Stimulated activated naive CD4-positive, alpha-beta T cell treated with Interleukin-2 at 50 U/mL for 16 hours (primary cell): ENCODE measurements around the gene LYSMD1.
"Not testable (repeated sequence)": the region's sequence is repeated elsewhere in the genome, so short reads cannot be mapped to it uniquely, and the experiment has no call there.

Experiments used
- DNase-seq: peaks from one replicate; lab custom pipeline; 2025; lab: John Stamatoyannopoulos, UW

LYSMD1 gene, protein sequence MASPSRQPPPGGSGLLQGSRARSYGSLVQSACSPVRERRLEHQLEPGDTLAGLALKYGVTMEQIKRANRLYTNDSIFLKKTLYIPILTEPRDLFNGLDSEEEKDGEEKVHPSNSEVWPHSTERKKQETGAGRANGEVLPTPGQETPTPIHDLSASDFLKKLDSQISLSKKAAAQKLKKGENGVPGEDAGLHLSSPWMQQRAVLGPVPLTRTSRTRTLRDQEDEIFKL

DNA sequence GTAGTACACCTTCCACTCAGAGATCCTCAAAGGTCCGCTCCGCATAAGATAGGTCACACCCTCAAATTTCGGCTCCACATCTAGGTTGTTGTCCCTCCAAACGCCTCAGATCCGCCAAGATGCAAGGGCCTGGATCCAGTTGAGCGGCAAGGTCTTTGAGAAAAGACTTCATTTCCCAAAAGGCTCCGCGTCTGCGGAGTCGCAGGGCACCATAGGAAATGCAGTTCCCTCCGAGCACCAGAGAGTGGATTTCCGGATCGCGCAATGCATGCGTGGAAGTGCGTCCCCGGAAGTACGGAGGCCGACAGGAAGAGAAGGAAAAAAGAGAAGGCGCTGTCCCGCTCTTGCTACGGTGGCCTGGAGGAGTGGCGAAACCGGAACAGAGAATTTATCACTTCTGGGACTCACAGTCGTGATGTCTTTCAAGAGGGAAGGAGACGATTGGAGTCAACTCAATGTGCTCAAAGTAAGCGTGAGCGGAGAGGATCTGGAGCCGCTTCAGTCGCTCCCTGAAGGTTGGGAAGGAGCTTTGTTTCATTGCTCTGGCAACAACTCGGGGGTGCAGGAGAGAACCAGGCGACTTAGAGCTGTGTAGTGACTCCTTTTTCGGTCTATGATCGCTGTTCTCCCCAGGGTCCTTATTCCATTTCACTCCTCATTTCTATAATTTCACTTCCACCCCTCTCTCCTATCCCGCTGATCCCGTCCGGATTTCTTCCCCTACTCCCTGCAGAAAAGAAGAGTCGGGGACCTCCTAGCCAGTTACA, at the start of gene LYSMD1, which contains the start of gene SCNM1:
Gene LYSMD1 (minus strand): TSS at position 165 of the 767 bp plus-strand sequence. CDS start 644 bp downstream, outside the sequence.
Gene SCNM1 (plus strand): TSS at position 407 of the 767 bp plus-strand sequence. CDS start 9 bp downstream, at position 416.
- peak; percentile 95 for DNase-seq

DNA sequence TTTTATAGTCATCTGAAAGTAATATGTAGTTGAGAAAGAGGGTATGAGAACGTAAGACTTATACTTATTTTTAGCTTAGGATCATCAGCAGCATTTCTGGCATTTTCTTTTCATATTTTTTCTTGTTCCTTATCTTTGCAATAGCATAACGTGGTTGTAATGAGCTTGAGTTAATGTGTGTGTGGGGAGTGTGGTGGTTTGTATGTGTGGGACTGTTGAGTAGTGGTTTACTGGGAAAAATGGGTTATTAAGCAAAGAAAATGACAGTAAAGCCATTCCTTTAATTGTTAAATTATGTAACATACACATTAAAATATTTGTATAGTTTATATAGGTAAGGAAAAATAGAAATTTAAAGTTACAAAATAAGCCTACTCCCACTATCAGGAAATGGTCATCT, 47.9 kb upstream of the LYSMD1 start:
- DNase-seq: no peak

DNA sequence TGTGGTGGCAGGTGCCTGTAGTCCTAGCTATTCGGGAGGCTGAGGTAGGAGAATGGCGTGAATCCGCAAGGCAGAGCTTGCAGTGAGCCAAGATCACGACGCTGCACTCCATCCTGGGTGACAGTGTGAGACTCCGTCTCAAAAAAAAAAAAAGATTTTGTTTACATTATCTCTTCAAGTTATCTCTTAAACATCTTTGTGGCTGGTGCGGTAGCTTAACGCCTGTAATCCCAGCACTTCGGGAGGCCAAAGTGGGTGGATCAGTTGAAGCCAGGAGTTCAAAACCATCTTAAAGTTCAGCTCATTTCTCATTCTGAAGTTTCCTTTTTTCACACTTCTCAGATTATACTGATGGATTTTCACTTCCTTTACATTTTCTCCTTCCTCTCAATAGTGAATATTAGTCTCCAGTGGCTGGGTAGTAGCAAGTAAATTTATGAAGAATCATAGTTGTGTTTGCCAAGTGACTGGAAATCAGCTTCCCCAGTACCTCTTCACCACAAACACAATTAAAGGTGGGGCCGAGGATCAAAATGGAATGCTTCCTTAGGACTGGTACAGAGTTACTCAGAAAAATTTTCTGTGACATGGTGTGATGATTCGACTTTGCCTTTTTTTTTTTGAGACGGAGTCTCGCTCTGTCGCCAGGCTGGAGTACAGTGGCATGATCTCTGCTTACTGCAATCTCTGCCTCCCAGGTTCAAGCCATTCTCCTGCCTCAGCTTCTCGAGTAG, 46.4 kb upstream of the LYSMD1 start:
- DNase-seq: no peak

DNA sequence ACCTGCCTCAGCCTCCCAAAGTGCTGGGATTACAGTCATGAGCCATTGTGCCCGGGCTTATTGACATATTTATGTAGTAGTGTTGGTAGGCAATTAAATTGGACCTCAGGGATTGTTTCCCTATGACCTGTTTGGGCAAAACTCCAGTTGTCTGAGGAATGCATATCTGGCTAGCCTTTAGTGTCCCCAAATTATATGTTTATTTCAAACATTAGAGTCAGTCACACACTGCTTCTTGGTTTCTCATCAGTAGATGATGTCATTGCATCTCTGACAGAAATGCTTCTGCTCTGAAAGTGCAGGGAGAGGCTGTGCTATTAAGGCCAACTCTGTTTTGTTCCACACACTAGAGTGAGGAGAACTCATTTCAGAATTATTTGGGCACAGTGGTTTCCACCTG, 45.1 kb upstream of the LYSMD1 start:
- no peak for DNase-seq

DNA sequence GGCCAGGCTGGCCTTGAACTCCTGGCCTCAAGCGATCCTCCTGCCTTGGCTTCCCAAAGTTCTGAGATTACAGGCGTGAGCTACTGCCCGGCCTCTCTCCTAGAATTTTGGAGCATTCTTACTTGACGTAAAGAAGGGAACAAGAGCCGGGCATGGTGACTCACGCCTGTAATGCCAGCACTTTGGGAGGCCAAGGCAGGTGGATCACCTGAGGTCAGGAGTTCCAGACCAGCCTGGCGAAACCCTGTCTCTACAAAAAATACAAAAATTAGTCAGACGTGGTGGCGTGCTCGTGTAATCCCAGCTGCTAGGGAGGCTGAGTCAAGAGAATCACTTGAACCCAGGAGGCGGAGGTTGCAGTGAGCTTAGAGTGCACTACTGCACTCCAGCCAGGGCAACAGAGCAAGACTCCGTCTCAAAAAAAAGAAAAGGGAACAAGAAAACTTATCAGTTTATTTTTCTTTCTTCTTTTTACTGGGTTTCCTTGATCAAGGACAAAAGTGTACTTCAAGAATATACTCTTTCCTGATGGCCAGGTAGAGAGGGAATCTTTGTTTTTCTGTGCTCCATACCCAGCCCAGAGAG, 39.8 kb upstream of the LYSMD1 start:
- DNase-seq: not testable (repeated sequence)

DNA sequence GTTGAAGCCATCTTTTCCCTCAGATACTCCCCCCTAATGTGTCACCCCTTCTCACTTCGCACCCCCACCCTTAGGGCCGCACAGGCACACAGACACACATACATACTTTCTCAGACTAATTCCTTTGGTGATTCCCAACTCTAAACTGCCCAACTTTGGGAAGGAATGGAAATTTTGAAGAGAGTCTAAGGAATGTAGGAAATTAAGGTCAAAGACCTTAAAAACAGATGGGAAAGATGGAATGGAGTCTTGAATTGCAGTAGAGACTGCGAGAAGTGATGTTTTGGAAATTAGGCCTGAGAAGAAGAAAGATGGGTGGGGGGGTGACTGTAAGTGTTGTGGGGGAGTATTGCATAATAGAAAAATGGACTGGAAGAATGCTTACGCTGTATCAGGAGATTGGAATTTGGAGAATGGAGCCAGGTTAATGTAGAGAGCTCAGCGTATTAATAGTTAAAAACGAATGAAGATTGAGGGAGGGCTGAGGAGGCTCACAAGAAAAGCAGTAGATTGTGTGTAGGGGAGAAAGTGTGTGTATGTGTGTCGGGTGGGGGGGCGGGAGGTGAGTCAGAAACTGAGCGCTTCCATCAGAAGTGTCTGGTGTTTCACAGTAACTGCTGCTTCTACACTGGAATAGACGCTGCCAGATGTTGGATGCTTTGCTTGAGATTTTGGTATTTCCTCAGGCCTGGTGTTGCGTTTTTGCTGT, 34.3 kb upstream of the LYSMD1 start:
- peak; percentile 47 for DNase-seq

DNA sequence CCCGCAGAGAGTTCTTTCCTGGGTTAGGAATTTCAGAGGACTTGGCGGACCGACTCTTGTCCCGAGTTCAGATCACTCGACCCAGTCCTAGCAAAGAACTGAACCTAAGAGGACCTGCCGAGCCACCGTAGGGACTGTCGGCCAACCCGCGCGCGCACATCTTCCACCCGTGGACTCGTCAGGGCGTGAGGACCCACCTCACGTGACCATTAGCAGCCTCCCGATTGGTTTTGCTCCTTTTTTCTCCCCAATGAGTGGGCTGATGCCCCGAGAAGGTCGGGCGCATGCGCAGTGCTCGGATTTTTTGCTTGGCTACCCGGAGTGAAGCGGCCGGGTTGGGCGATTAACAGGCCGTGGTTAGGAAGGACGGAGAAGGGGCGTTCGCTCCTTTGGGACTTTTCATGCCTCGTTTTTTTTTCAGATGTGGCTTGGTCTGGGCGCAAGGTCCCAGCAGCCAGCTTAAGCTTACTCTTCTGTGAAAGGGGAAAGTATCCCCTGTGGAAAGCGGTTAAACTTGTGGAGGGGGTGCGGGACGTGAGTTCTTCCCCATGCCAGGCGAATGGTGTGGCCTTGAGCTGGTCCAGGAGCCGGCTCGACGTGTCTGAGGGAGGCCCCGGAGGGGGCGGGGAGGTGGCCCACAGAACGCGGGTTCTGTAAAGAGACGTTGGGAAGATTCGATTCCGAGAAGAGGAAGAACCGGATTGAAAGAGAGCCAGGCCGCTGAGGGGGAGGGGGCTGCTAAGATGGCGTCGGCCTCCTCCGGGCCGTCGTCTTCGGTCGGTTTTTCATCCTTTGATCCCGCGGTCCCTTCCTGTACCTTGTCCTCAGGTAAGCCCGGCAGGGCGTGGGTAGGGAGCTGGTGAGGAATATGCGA, 32.8 kb upstream of the LYSMD1 start, which contains the start of gene PIP5K1A:
Gene PIP5K1A (plus strand): TSS at position 299 of the 874 bp plus-strand sequence. CDS start 445 bp downstream, at position 744.
- DNase-seq: peak; percentile 98

DNA sequence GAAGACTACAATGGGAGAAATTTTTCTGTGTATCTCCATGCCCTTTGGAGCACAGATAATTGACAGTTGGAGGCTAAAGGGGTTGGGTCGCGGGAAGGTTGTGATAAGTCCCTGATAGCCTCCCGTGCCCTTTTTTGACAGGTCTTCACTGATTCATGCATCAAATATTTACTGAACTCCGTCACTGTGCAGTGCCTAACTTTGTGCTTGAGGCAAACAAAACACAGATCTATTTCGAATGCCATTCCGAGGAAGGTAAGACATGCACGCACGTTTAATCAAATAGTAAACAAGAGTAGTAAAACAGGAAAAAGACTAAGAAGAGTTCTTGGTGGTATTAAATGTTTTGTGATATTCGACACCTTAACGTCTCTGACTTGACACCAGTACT, 32.2 kb upstream of the LYSMD1 start:
- DNase-seq: no peak

DNA sequence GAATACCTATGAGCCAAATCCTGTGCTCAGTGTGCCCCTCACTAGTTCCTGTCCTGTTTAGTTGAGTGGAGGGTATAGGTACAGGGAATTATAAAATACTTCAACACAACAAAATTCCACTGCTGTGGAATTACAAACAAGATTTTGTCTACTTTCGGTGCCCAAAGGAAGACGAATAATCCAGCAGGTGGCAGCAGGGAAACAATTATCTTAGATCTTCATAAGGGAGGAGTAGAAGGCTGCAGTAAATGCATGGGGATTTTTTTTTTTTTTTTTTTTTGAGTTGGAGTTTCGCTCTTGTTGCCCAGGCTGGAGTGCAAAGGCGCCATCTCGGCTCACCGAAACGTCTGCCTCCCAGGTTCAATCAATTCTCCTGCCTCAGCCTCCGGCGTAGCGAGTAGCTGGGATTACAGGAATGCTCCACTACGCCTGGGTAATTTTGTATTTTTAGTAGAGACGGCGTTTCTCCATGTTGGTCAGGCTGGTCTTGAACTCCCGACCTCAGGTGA, 30.6 kb upstream of the LYSMD1 start:
- peak; percentile 35 for DNase-seq

DNA sequence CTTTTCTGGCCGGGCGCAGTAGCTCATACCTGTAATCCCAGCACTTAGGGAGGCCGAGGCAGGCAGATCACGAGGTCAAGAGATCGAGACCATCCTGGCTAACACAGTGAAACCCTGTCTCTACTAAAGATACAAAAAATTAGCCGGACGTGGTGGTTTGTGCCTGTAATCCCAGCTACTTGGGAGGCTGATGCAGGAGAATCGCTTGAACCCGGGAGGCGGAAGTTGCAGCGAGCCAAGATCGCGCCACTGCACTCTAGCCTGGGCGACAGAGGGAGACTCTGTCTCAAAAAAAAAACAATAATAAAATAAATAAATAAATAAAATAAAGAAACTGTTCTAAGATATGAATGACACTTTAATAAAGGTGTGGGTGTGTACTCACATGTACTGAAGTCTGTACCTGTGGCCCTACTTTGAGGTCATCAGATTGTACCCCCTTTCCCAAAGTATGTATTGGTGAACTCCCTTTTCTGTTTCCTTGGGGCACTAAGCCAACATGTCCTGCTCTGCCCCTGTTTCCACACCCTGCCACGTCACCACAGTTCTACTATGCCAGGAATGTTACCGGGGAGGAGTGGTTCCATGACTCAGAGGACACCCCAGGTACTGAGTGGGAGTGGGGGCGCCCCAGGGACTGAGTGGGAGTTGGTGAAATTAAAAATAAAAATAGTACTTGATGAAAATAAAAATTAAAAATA, 29.3 kb upstream of the LYSMD1 start:
- DNase-seq: not testable (repeated sequence)

DNA sequence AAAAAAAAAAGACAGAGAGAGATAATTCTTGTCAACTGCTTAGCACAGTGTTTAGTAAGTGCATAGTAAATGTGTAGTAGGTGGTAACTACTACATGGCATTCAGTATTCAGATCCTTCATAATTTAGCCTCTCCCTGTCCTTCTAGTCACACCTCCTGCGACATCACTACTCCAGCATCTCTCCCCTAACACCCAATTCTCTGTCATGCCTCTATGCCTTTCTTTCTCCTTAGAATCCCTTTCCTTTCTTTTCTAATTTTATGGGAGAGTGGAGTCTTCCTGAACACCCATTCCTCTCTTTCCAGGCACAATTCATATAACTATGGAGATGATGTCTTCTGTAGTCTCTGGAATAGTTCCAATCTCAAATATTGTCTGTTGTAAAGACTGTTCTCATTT, 28.2 kb upstream of the LYSMD1 start:
- no peak for DNase-seq

DNA sequence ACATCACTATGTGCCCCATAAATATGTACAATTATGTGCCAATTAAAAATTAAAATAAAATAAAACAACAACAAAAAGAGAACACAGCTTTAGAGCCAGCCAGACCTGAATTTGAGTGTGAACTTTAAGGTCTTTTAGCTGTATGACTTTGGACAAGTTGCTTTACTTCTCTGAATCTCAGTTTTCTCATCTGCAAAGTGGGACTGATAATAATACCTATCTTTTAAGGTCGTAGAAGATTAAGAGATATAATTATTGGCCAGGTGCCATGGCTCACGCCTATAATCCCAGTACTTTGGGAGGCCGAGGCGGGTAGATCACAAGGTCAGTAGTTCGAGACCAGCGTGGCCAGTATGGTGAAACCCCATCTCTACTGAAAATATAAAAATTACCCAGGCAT, 27.6 kb upstream of the LYSMD1 start:
- DNase-seq: no peak

DNA sequence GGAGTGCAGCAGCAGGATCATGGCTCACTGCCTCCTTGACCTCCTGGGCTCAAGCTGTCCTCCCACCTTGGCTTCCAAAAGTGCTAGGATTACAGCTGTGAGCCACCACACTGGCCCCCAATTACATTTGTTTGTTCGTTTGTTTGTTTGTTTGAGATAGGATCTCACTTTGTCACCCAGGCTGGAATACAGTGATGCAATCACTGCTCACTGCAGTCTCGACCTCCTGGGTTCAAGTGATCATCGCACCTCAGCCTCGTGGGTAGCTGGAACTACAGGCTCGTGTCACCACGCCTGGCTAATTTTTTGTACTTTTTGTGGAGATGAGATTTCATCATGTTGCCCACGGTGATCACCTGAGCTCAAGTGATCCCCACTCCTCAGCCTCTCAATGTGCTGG, 26.3 kb upstream of the LYSMD1 start:
- no peak for DNase-seq

DNA sequence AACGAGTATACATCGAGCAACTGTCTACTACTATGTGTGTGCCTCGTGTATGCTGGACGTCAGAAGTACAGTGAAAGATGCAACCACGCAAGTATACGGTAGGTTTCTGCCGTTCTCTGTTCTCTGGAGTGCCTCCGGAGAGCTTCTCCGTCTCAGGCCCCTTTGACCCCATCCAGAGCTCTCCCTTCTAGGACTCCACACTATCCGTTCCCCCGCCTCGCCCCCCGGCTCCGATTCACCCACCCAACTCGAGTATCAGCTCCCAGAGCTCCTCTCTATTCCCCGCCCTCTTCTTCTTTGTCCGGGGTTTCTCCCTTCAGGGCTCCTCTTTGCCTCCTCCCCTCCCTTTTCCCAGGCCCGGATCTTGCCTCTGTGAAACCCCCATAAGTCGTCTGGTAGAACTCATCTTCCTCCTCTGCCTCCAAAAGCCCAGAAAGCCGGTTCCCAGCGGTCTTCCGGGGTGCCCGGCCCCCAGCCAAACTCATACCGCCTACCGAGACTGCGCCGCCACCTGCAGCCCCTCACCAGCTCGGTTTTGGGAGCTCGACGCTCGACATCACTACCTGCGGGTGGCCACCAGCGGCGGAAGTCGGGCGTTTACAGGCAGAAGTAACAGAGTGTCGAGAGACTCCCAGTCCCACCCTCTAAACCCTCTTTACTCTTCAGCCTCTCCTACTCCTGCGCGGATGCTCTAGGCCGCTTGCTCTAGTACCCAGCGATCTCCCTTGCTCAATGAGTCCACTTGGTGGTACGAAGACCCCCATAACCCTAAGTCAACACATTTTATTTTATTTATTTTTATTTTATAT, 24.1 kb upstream of the LYSMD1 start, which contains the start of gene VPS72:
Gene VPS72 (minus strand): TSS at position 561 of the 809 bp plus-strand sequence. CDS start 76 bp downstream, at position 485.
- DNase-seq: peak; percentile 85

DNA sequence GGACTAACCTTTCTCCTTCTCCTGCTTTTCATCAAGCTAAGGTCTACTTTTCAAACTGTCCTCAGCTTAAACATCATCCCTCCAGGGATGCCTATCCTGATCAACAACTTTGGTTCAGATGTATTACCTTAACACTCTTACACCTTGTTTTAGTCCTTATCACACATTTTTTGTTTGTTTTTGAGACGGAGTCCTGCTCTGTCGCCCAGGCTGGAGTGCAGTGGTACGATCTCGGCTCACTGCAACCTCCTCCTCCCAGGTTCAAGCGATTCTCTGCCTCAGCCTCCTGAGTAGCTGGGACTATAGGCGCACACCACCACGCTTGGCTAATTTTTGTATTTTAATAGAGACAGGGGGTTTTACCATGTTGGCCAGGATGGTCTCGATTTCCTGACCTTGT, 23.0 kb upstream of the LYSMD1 start:
- not testable (repeated sequence) for DNase-seq

DNA sequence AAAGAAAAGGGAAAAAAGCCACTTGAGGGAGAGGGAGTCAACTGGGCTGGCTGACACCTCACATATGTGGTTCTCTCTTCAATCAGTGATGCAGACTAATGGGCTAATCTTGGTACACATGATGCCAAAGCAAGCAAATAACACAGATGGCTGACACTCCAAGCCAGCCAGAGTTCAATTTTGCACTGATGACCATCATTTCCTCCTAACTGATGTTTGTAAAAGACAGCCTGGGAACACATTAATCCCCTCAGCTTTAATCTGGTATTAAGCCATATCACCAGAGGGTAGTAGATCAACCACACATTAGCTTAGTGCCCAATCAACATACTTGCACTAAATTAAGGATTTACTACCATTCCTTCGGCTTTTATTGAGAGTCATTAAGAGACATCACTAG, 21.5 kb upstream of the LYSMD1 start:
- DNase-seq: no peak

DNA sequence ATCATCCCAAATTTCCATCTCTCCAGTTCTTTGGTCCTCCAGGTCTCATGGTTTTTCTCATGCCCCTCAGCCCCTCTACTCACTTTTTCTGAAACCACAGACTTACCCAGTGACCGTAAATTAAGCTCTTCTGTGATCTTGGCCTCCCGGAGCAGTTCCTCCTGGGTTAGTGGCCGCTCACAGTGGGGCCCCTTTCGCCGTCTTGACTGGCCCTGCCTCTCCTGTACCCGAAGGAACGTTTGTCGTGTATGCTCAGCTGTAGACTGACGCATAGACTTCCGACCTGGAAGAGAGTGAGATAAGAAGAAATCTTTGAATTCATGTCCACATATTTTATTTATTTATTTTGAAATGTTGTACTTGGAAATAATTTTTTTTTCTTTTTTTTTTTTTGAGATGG, 18.5 kb upstream of the LYSMD1 start:
- DNase-seq: no peak

DNA sequence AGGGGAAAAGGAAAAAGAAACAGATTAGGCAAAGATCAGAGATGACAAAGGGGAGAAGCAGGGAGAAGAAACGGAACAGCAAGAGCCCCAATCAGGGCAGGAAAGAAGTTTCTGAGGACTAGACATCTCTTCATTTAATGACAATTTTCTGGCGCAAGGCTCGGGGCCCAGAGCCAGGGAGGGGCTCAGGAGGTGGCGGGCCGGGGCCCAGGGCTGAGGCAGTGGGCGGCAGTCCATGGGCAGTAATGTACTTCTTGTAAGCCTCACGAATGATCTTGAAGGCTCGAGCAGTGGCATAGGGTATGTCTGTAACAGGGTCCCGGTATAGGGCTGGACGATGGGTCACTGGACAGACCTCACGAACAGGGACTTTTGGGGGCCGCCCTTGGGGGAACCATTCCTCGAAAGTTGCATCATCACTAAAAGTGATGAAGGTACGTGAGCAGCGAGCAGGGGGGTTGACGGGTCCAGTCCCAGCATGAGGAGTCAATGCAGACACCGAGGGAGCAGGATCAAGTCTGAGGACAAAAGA, 10.9 kb upstream of the LYSMD1 start:
- DNase-seq: no peak
